PC-9 (cell line): ENCODE results near the gene SDE2. TPM values are rescaled to one million over a fixed set of nuclear protein-coding genes. Genes with fewer than 3 reads are reported as not detected.
"Not testable (repeated sequence)": the region's sequence is repeated elsewhere in the genome, so short reads cannot be mapped to it uniquely, and the experiment has no call there.

Source experiments
- BruUV-seq: library from RNA; stranded (reverse); fragments of 400-500 nt; replicated peaks from 2 replicates; lab custom pipeline; 2021; lab: Mats Ljungman, UMichigan
- CTCF ChIA-PET: fragments of 300-600 bp; sonication (Branson Sonifier 250); formaldehyde crosslinking; loops from one replicate; lab custom pipeline; 2022; ENCODE audit warnings: antibody characterized with exemption; lab: Charles Lee
- POLR2A ChIA-PET: fragments of 300-600 bp; sonication (Branson Sonifier 250); formaldehyde crosslinking; loops from one replicate; lab custom pipeline; 2022; ENCODE audit warnings: antibody characterized with exemption; ENCODE audit not compliant: unreplicated experiment; lab: Charles Lee
- DNase-seq, 2 experiments: peaks; one replicate each; pipeline versions ENCODE4 v3.0.0 to v3.0.0-alpha.2; 2015 to 2022; ENCODE audit warnings: mixed read lengths in 1 of 2
- H2AFZ ChIP-seq: fragments of 200-600 bp; sonication (generic); 2 replicates; pipeline ENCODE4 v1.8.1; 2017; ENCODE audit warnings: antibody characterized with exemption
- H3F3A ChIP-seq: fragments of 200-600 bp; sonication (generic); 2 replicates; pipeline ENCODE4 v1.8.1; 2017; ENCODE audit warnings: antibody characterized with exemption, mild to moderate bottlenecking, low read depth; ENCODE audit not compliant: insufficient read depth
- H3K27ac ChIP-seq: fragments of 200-600 bp; sonication (generic); 2 replicates; pipeline ENCODE4 v1.6.1; 2016; ENCODE audit warnings: mixed run types
- H3K27me3 ChIP-seq: fragments of 200-600 bp; sonication (generic); 2 replicates; pipeline ENCODE4 v1.6.1; 2016; ENCODE audit warnings: low read depth, mixed run types; ENCODE audit not compliant: insufficient read depth
- H3K36me3 ChIP-seq: fragments of 200-600 bp; sonication (generic); 2 replicates; pipeline ENCODE4 v1.6.1; 2016; ENCODE audit warnings: low read depth, mixed run types
- H3K4me1 ChIP-seq: fragments of 200-600 bp; sonication (generic); replicated peaks from 2 replicates; pipeline ENCODE4 v1.6.1; 2016; ENCODE audit warnings: mixed run types; ENCODE audit not compliant: insufficient read depth
- H3K4me2 ChIP-seq: fragments of 200-600 bp; sonication (generic); 2 replicates; pipeline ENCODE4 v1.6.1; 2017; ENCODE audit warnings: mixed run types
- H3K4me3 ChIP-seq: fragments of 200-600 bp; sonication (generic); 2 replicates; pipeline ENCODE4 v1.6.1; 2016; ENCODE audit warnings: mixed run types
- H3K79me2 ChIP-seq: fragments of 200-600 bp; sonication (generic); 2 replicates; pipeline ENCODE4 v1.6.1; 2017; ENCODE audit warnings: low read depth, mixed run types
- H3K9me2 ChIP-seq: fragments of 200-600 bp; sonication (generic); 2 replicates; pipeline ENCODE4 v1.8.1; 2017; ENCODE audit warnings: mild to moderate bottlenecking; ENCODE audit not compliant: insufficient read depth
- H3K9me3 ChIP-seq: fragments of 200-600 bp; sonication (generic); 2 replicates; pipeline ENCODE4 v1.8.1; 2016; ENCODE audit warnings: low read depth; ENCODE audit not compliant: insufficient read depth
- H4K20me1 ChIP-seq: fragments of 200-600 bp; sonication (generic); 2 replicates; pipeline ENCODE4 v1.8.1; 2017; ENCODE audit not compliant: insufficient read depth
- CTCF ChIP-seq: fragments of 200-600 bp; sonication (generic); conservative IDR thresholded peaks from 2 replicates; pipeline ENCODE4 v1.6.1; 2017; ENCODE audit warnings: mixed run types, antibody characterized with exemption, mild to moderate bottlenecking, moderate library complexity
- EZH2 ChIP-seq: fragments of 200-600 bp; sonication (generic); IDR thresholded peaks from 2 replicates; pipeline ENCODE4 v1.8.0; 2017; ENCODE audit warnings: antibody characterized with exemption, low read depth
- intact Hi-C: fragments of 100-400 bp; cut with micrococcal nuclease; formaldehyde crosslinking; loops from one replicate; pipeline ENCODE4 v1.10.0; 2022; ENCODE audit not compliant: unreplicated experiment
- total RNA-seq: library from RNA; stranded (reverse); gene quantifications from 2 replicates; pipeline ENCODE4 v1.2.3, GENCODE V29; 2021

The SDE2 gene
- total RNA-seq, 1 experiment from 2014 or later: 17.3 TPM

- no peak overlapping the region for H3K27ac ChIP-seq
- H3K4me3 ChIP-seq: no peak overlapping the region
- DNase-seq: no peak
- no peak overlapping the region for H3K4me2 ChIP-seq
- peaks cover 5% of the 10 kb centered on the region for H3K4me1 ChIP-seq
- no TSS peak for BruUV-seq
- TF ChIP-seq EZH2: no peak
- TF ChIP-seq CTCF: no peak
- H4K20me1 ChIP-seq: no peaks in the 10 kb centered on the region
- H3K9me3 ChIP-seq: no peaks in the 10 kb centered on the region
- ChIA-PET POLR2A (no interaction called here), CTCF (no interaction called here)
- no peaks in the 10 kb centered on the region for H3F3A ChIP-seq
- no peak overlapping the region for H2AFZ ChIP-seq
- no peaks in the 10 kb centered on the region for H3K79me2 ChIP-seq
- intact Hi-C loops: no loop called here
- H3K27me3 ChIP-seq: no peaks in the 10 kb centered on the region
- H3K9me2 ChIP-seq: no peaks in the 10 kb centered on the region
- H3K36me3 ChIP-seq: no peaks in the 10 kb centered on the region
Measured at GRCh38 chr1:225940385-225941151, 58.6 kb downstream of the SDE2 start.

- H2AFZ ChIP-seq, POLR2A ChIA-PET, H3K4me2 ChIP-seq, H3K27me3 ChIP-seq, H3K27ac ChIP-seq, H3K4me1 ChIP-seq, BruUV-seq, H3K9me3 ChIP-seq, H3K4me3 ChIP-seq, H3K79me2 ChIP-seq, H4K20me1 ChIP-seq, H3K9me2 ChIP-seq, H3F3A ChIP-seq, intact Hi-C loops, H3K36me3 ChIP-seq, DNase-seq, CTCF ChIA-PET: not testable (repeated sequence)
Measured at GRCh38 chr1:225939939-225940310, 59.2 kb downstream of the SDE2 start.

GRCh38 chr1:225939097-225939938, 59.8 kb downstream of the SDE2 start:
- DNase-seq, H3K9me3 ChIP-seq, H3K4me2 ChIP-seq, H4K20me1 ChIP-seq, CTCF ChIA-PET, H3F3A ChIP-seq, H3K4me1 ChIP-seq, H3K4me3 ChIP-seq, BruUV-seq, H3K79me2 ChIP-seq, intact Hi-C loops, POLR2A ChIA-PET, H3K27me3 ChIP-seq, H3K27ac ChIP-seq, H2AFZ ChIP-seq, H3K9me2 ChIP-seq, H3K36me3 ChIP-seq: not testable (repeated sequence)
